Activated naive CD4-positive, alpha-beta T cell treated with Interleukin-2 at 50 U/mL for 16 hours (primary cell): ENCODE data around the gene CACNA2D4.

ENCODE experiments used
- DNase-seq: peaks from one replicate; pipeline ENCODE4 v3.0.0-alpha.2; 2020

The CACNA2D4 gene

GRCh38 chr12:1869145-1869544, 49.3 kb downstream of the CACNA2D4 start:
- no peak for DNase-seq

GRCh38 chr12:1865284-1865866, 53.1 kb downstream of the CACNA2D4 start:
- DNase-seq = no peak

- no peak for DNase-seq
Observed at GRCh38 chr12:1864867-1865266, 53.6 kb downstream of the CACNA2D4 start.

GRCh38 chr12:1864456-1864855, 54.0 kb downstream of the CACNA2D4 start:
- DNase-seq = no peak

- no peak for DNase-seq
Observed at GRCh38 chr12:1863823-1864222, 54.6 kb downstream of the CACNA2D4 start.

GRCh38 chr12:1862973-1863372, 55.5 kb downstream of the CACNA2D4 start:
- no peak for DNase-seq

GRCh38 chr12:1859643-1860042, 58.8 kb downstream of the CACNA2D4 start:
- DNase-seq = no peak

GRCh38 chr12:1858456-1858855, 60.0 kb downstream of the CACNA2D4 start:
- DNase-seq = no peak

- DNase-seq = no peak
Observed at GRCh38 chr12:1857821-1858220, 60.6 kb downstream of the CACNA2D4 start.

- DNase-seq = no peak
Observed at GRCh38 chr12:1857086-1857485, 61.4 kb downstream of the CACNA2D4 start.

GRCh38 chr12:1855241-1855640, 63.2 kb downstream of the CACNA2D4 start:
- no peak for DNase-seq

GRCh38 chr12:1853716-1854115, 64.7 kb downstream of the CACNA2D4 start:
- no peak for DNase-seq

GRCh38 chr12:1852076-1852475, 66.4 kb downstream of the CACNA2D4 start:
- DNase-seq = no peak

GRCh38 chr12:1851151-1851701, 67.2 kb downstream of the CACNA2D4 start:
- DNase-seq = no peak

- no peak for DNase-seq
Observed at GRCh38 chr12:1848745-1849144, 69.7 kb downstream of the CACNA2D4 start.

- DNase-seq = no peak
Observed at GRCh38 chr12:1848146-1848545, 70.3 kb downstream of the CACNA2D4 start.

GRCh38 chr12:1847411-1847810, 71.0 kb downstream of the CACNA2D4 start:
- DNase-seq = no peak

- DNase-seq = no peak
Observed at GRCh38 chr12:1846421-1847405, 71.7 kb downstream of the CACNA2D4 start.

- no peak for DNase-seq
Observed at GRCh38 chr12:1845886-1846285, 72.6 kb downstream of the CACNA2D4 start.

- DNase-seq = no peak
Observed at GRCh38 chr12:1845427-1845826, 73.0 kb downstream of the CACNA2D4 start.

GRCh38 chr12:1844661-1845409, 73.6 kb downstream of the CACNA2D4 start:
- DNase-seq = no peak

- no peak for DNase-seq
Observed at GRCh38 chr12:1844223-1844622, 74.2 kb downstream of the CACNA2D4 start.

- no peak for DNase-seq
Observed at GRCh38 chr12:1843641-1844005, 74.8 kb downstream of the CACNA2D4 start.
